ENCODE results near the gene TAT.
"Not testable (repeated sequence)": the region's sequence is repeated elsewhere in the genome, so short reads cannot be mapped to it uniquely, and the experiment has no call there.

- TF ChIP-seq POLR2A (IDR thresholded peaks at IDR 0.05; ENCODE audit: low read length); GATA1 (IDR thresholded peaks at IDR 0.05; ENCODE audit: low read depth, low read length): not testable (repeated sequence)
These were observed 5.6 kb upstream of the TAT start for GRCh38 chr16:71582553-71582848.

Data from erythroblast (primary cell).